Upper lobe of left lung (tissue), 4 donors: ENCODE data around the gene FAM168B.

Experiments used
- CTCF ChIP-seq, 6 experiments: fragments of 450-650 bp in 4 of 6; fragments of 200-600 bp in 2 of 6; sonication (generic) in 2 of 6; IDR thresholded peaks; one replicate each; pipeline ENCODE4 v1.5.1; 2016 to 2019; ENCODE audit warnings: antibody characterized with exemption in 6 of 6
- EP300 ChIP-seq, 4 donors: sonication (generic); formaldehyde crosslinking; IDR thresholded peaks; one replicate each; pipeline ENCODE4 v1.5.1; 2017; ENCODE audit warnings: antibody characterized with exemption in 4 of 4, control low read depth in 2 of 4
- POLR2A ChIP-seq, 4 donors: fragments of 450-650 bp; IDR thresholded peaks; one replicate each; pipeline ENCODE4 v1.5.1; 2016 to 2017; ENCODE audit warnings: antibody characterized with exemption in 4 of 4, mild to moderate bottlenecking in 2 of 4
- POLR2AphosphoS5 ChIP-seq, 2 donors: sonication (generic); formaldehyde crosslinking; IDR thresholded peaks; one replicate each; pipeline ENCODE4 v1.5.1; 2017; ENCODE audit warnings: antibody characterized with exemption in 2 of 2

GRCh38 chr2:131130298-131130596 lies 37.0 kb upstream of the FAM168B start:
- no peak for TF ChIP-seq CTCF (IDR thresholded peaks at IDR 0.05)
- TF ChIP-seq POLR2A (IDR thresholded peaks at IDR 0.05): no peak
- TF ChIP-seq EP300 (IDR thresholded peaks at IDR 0.05): no peak
- no peak for TF ChIP-seq POLR2AphosphoS5 (IDR thresholded peaks at IDR 0.05)
